Ishikawa (cell line): Measurements from ENCODE around the gene AUTS2.

Source experiments
- NFIC ChIP-seq: IDR thresholded peaks from 2 replicates; pipeline ENCODE4 v1.6.1; 2012
- ZBTB7A ChIP-seq: IDR thresholded peaks from 2 replicates; pipeline ENCODE4 v1.6.1; 2012; ENCODE audit warnings: low read depth

DNA sequence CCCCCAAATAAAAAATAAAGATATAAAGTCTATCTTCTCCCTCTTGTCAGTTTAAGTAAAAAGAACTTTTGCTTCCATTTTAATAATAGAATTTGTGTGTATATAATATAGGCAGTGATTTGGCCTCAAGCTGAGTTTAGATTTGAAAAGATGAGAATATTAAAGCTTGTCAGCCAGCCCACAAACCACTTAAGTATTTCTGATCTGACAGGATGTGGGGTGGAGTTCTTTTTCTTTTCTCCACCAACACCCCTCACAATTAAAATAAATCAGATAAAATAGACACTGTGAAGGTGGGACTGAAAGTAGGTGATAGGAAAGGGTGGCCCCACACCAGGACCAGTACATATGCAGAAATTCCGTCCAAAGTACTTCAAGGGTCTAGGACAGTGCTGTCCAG, 714.1 kb downstream of the AUTS2 start:
- TF ChIP-seq NFIC (no peak), ZBTB7A (no peak)
